NCI-H526 treated with DMSO at 0.1 percent for 48 hours (cell line): ENCODE measurements around the gene ARHGAP10.
A peak's percentile ranks its signal among the peaks of the same experiment; 100 is the strongest.

ENCODE experiments used
- DNase-seq: peaks from one replicate; lab custom pipeline; 2025; lab: John Stamatoyannopoulos, UW

ARHGAP10 gene, protein sequence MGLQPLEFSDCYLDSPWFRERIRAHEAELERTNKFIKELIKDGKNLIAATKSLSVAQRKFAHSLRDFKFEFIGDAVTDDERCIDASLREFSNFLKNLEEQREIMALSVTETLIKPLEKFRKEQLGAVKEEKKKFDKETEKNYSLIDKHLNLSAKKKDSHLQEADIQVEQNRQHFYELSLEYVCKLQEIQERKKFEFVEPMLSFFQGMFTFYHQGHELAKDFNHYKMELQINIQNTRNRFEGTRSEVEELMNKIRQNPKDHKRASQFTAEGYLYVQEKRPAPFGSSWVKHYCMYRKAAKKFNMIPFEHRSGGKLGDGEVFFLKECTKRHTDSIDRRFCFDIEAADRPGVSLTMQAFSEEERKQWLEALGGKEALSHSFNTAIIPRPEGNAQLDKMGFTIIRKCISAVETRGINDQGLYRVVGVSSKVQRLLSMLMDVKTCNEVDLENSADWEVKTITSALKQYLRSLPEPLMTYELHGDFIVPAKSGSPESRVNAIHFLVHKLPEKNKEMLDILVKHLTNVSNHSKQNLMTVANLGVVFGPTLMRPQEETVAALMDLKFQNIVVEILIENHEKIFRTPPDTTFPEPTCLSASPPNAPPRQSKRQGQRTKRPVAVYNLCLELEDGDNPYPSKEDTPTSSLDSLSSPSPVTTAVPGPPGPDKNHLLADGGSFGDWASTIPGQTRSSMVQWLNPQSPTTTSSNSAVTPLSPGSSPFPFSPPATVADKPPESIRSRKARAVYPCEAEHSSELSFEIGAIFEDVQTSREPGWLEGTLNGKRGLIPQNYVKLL

DNA sequence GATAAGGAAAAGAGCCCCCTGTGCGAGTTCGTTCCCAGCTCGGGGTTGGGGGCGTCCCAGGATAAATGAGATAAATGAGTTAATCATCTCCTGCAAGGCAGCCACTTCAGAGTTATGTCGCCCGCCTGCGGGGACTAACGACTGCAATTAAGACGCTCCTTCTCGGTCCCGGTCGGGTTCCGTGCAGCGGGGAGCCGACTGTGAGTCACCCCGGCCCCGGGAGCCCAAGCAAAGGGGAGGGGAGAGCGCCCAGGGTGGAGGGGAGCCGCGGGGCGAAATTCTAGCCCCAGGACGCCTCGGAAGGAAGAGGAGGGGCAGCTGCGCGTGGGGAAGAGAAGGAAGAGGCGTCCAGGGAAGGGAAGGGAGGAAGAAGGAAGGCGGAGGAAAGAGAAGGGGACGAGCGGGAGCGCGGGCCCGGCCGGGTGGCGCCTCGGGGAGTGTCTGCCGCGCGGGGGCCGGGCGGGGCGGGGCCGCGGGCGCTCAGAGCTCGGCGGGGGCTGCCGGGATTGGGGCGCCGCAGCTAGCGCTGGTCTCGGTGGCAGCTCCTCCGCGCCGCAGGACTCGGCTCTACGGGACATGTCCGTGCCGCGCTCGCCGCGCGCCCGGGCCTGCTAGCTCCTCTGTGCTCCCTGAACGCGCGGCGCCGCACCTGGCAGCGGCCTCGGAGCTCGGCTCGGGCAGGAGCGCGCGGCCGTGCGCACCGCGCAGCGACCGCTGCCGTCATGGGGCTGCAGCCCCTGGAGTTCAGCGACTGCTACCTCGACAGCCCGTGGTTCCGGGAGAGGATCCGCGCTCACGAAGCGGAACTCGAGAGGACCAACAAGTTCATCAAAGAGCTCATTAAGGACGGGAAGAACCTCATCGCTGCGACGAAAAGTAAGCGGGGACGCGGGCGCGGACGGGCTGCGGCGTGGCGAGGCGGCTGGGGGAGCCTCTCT lies at the start of gene ARHGAP10:
Gene ARHGAP10 (plus strand): TSS at position 509 of the 938 bp plus-strand sequence. CDS start 214 bp downstream, at position 723.
- DNase-seq: no peak

DNA sequence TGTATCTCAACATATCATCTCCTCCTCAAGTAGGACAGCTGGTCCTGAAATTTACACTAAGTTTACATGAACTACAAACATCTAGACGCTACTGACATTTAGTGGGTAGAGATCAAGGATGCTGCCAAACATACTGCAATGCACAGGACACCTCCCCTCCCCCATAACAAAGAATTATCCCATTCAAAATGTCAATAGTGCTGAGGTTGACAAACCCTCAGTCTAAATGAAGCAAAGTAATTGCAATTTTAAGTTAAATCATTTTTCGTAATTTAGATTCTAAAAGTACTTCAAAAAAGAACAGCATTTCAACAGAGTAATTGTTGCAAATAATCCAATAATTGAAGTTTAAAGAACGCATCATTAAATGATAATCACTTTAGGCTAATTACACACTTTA lies 49.1 kb upstream of the ARHGAP10 start:
- no peak for DNase-seq

DNA sequence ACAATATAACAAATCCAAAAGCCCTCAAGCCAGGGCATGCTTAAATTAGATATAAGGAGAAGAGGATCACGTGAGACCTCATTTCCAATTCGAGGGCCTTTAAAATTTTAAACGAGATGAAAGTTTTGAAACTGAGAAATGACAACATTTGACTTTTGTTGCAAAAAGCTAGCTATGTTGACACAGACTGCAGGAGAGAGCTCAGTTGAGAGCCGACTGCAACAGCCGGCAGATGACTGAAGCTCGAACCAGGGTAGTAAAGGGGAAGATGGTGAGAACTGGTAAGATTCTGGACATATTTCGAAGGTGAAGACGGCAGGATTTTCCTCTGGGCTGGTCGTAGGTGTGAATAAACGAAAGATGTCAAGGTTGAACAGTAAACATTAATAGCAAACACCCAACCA lies 48.7 kb upstream of the ARHGAP10 start:
- DNase-seq: no peak

DNA sequence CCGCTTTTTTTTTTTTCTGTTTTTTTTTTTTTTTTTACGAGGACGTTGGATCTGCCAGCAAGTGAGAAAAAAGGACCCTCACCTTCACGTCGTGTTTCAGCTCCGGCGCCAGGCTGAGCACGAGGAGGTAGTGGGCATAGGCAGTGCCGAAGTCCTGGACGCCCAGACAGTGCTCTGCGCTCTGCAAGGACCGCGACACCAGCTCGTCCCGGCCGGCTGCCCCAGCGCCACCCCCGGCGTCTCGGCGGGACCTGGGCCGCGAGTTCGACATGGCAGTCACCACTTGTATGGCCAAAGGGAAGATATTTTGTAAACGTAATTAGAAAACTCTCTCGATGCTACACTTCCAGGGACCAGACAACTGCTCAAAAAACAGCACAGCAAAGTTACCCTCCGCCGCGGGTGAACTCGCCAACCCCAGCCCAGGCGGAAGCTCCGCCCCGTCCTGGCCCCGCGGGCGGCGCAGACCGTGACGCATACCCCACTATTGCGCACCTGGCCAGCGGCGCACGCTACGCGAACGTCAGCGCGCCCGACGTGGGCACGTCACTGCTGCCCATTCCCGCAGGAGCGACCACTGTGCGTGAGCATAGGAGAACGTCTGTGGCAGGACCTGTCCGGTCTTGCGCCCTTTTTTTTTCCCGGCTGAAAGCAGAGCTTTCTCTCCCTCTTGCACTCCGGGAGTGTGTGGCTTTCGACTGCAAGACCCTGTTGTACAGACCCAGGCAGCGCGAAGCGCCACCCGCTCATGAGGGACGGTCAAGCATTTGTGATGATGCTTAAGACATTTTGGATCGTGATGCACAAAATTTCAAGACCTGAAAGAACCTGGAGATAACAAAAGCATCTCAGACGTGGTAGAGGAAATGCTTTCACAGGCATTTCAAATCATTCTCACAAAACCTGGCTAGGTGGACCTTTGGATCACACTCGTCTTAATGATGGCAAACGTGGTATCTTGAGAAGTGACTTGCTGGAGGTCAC lies 47.9 kb upstream of the ARHGAP10 start, which contains the start of gene PRMT9:
Gene PRMT9 (minus strand): TSS at position 447 of the 984 bp plus-strand sequence. CDS start 176 bp downstream, at position 271.
- DNase-seq: peak; percentile 57

DNA sequence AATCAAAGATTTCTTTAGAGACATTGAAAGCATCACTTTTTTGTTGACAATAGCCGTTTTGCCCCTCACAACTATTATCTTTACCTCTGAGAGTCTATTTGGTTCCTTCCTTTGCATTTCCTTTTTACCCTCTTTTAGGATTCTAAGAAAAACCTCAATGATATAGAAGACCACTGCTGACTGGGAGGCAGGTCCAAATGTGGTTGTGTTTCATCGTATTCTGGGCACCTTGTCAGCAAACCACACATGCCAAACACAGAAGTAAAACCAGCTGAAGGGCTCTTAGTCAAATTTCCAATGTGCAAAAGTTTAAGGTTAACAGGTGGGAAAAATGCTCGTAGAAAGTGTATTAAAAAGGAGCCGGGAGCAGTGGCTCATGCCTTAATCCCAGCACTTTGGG lies 42.8 kb upstream of the ARHGAP10 start:
- DNase-seq: no peak

DNA sequence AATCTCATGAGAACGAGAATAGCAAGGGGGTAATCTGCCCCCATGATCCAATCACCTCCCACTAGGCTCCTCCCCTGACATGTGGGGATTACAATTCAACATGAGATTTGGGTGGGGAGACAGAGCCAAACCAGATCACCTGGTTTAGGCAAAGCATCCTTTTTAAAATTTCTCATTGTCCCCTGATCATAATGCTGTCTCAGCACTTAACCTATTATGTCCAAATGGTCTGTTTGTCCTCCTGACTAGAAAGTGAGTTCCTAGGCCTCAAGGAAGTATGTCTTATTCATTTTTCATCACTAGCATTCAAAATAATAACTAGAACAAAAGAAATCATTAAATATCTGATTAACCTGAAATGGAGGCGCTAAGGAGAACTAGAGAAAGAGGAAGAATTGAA lies 40.1 kb upstream of the ARHGAP10 start:
- no peak for DNase-seq

DNA sequence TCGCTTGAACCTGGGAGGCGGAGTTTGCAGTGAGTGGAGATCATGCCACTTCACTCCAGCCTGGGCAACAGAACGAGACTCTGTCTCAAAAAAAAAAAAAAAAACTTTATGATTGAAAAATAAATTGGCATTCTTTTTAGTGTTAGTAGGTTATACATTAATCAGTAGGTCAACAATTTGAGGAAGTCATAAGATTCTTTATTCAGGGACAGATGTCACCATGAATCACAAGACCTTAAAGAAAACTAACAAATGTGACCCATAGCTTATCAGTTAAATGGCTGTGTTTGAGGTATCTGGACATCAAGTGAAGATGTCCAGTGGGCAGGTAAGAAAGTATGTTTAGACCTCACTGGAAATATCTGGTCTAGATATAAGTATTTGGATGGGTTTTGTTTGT lies 38.7 kb upstream of the ARHGAP10 start:
- no peak for DNase-seq

DNA sequence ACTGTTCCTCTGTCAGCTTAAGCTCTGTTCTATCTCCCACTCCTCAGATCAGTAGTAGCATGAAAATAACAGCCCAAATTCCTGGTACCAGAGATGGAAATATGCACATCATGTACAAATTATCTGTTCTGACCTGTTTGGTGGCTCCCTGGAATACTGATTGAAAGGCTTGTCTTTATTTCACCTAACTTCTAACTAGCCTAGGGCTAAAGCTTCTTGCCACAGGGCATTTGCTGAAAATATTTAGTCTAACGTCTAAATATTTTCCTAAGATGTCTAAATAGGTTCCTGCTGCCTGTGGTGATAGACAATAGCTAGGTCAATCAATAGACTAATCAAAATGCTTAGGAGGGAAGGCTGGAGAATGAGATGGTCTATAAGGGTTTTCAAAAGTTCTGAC lies 35.0 kb upstream of the ARHGAP10 start:
- no peak for DNase-seq

DNA sequence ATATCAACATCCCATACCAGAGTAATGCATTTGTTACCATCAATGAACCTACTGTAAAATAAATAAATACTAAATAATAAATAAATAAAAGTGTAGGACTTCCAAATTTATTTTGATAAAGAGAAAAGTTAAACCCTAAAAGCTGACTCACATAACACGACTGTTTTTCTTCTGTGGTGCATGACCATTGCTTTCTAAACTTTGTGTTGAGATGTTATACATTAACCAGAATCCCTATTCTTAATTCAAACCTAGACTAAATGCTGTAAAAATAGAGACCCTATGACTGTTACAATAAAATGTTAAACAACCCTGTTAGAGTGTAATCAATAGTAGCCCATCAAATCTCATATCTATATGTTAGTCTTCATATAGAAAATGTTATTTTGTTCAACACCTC lies 27.0 kb upstream of the ARHGAP10 start:
- no peak for DNase-seq

DNA sequence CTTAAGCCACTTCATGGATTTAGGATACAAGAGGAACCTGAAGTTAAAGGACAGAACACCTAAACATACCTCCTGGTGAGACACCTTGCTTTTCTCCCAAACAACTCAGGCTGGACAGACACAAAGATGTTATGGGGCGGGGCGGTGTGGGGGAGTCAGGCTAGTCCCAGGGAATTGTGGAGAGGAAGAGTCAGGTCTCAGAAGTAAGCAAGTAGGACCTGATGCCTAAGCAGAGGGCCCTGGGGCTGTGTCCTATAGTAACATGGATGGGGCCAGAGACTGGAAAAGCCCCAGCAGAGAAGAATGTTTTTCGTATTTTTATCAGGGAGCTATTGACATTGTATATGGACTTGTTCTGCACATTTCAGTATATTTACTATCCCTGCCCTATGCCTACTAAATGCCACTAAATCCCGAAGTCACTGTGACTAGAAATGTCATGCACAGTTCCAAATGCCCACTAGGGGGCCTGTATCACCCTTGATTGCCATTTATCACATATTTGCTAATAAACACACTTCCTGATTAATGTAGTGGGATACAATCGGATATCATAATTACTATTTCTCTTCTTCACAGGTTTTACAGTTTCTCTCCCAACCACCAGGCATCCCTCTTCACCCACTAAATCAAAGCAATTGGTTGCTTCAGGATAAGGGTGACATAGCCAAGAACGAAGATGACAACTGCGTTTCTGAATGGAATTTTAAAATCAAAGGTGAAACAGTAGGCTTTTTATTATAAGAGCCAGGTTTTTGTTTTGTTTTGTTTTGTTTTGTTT lies 23.8 kb upstream of the ARHGAP10 start:
- DNase-seq: no peak

DNA sequence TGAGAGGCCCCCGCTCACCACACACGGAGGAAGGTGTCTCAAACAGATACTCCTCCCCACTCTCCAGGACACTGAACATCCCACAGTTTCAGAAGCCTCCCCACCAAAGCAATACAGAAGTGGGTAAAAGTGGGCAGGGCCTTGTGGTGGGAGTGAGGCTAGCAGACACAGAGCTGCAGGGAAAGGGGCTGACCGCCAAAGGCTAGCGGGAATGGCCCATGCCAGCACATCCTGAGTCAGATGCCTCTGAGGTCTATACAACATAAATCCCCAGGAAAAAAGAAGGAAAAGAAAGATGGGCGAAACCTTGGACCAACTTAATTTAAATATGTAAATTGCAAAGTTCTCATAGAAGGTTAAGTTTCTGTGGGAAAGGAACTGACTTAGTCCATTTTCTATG lies 21.9 kb upstream of the ARHGAP10 start:
- no peak for DNase-seq

DNA sequence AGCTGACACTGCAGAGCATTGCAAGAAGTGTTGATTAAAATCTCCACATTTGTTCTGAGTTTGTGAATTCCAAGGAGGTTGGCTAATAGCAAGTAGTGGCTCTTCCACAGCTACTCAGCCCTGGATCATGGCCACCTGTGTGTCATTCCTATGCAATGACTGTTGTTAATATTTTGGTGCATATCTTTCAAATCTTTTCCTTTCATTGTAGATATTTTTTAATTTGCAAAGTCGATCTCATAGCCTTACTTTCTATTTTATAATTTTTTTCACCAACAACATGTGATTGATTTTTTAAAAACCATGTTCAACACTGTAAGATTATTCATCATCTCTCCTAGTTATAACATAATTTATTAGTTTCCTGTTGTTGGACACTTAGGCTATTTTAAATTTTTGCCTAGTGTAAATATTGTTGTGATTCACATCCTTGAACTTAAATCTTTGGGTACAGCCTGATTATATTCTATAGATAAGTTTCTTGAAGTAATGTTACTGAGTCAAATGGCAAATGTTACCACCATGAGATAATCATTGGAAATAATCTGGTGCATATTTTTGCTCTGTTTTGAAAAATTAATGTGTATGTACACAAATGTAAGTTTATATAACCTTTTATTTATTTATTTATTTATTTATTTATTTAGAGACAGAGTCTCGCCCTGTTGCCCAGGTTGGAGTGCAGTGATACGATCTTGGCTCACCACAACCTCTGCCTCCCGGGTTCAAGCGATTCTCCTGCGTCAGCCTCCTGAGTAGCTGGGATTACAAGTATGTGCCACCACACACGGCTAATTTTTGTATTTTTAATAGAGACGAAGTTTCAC lies 17.1 kb upstream of the ARHGAP10 start:
- DNase-seq: no peak

DNA sequence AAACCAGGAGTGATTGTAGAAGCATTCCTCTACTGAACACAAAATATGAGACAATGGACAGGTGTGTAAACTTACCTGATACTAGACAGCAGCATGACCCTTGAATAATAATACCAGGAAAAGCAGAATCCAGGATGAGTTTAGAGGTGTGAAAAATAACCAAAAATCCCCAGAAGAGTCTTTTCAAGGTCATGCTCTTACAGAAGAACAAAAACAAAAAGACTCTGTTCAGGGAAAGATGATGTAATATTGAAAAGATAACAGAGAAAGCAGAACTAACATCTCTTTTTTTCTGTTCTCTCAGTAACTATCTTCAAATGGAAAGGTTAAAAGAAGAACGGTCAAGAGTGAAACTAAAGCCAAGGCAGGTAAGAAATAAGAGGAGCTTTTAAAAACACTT lies 14.0 kb upstream of the ARHGAP10 start:
- DNase-seq: no peak

DNA sequence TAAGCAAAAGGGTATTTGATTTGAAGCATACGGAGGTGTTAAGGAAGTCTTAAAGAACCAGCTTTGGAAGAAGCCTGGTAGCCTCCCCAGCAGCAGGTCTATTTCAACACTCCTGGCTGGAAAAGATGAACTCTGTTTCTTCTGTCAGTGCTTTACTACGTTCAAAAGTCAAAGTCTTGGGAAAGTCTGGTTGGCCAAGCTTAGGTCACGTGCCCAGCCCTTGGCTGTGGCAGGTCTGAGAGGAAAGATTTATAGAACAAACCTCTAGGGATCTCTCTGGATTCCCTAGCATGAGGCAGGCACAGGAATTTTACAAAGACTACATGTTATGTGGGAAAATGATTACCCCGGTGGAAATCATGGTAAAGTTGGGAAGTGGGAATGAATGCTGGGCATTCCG lies 8.6 kb upstream of the ARHGAP10 start:
- DNase-seq: no peak

DNA sequence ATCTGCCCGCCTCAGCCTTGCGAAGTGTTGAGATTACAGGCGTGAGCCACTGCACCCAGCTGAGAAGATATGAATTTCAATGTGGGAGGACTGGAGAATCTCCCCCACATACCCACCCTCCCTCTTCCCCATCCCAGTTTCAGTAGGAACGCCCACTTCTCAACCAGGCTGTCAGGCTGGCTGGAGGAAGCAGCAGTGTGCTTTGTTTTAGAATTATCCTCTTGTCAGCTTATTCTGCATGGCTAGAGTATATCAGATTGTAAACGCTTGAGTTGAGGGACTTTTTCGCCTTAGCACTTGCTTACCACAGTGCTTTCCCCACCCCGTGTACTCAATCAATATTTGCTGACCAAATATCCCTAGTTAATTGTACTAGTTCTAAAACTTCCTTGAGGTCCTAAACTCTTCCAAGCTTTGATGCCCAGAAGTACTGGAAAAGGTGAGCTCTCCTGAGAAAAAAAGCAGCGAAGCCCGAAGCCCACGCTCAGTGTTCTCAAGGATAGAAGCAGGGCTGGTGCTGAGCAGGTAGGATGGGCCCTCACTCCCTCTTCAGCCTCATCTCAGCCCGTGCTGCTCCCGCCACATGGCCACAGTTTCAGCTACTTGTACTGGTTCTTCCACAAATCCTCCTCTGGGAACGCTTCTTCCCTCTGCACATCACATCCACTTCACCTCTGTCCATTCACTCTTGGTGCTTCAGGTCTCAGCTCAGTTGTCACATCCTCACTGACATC lies 7.3 kb upstream of the ARHGAP10 start:
- no peak for DNase-seq

DNA sequence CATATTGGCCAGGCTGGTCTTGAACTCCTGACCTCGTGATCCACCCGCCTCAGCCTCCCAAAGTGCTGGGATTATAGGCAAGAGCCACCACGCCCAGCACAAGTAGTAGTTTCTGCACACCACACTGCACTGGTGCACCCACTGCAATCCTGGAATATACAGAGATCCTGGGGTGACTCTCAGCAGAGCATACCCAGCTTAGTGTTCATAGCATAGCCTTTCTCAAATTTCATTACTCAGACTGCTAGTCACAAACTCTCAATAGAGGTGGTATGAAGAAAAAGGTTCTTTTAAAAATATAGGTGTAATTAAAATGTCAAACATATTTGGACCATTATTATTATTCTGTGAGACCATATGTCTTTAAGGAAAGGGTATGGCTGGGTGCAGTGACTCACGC lies 6.2 kb upstream of the ARHGAP10 start:
- no peak for DNase-seq

DNA sequence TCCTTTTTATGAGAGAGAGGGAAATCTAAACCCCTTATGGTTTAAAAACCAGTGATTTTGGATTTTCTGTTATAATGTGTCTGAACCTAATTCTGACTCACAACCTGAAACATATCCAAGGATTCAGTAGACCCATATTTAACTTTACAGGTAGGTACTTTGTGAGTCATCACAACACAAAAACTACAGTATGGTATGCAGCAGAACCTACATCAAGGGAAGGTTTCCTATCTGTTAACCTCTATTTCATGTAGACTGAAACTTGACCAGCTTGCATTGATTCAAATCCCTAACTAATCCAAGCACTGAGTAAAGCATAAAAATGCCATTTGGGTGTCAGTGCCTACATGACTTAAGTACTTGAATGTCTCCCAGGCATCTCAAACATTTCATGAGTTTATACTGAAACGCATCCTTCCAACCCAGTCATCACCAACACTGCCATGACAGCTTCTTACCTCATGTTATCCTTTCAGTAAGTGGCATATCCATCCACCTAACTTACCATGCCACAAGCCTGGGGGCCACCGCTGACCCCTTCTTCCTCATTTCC lies 4.3 kb upstream of the ARHGAP10 start:
- no peak for DNase-seq

DNA sequence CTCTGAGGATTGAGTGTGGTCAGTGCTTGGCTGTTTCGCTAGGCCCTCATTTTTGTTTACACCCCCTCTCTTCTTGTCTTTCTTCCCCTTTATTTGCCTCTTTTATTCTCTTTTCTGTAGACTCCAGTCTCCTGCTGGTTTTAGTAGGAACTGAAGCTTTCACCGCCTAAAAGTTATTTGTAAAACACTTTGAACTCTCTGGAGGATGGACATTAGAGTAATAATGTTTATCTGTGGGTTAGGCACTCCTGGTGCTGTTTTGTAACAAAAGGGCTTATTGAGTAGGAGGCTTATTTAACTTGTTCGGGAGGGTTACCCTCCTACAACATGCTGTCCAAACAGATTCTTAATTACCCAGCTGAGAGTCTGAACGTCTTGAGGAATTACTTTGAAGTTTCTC lies 1.6 kb upstream of the ARHGAP10 start:
- DNase-seq: no peak
